Endometrial microvascular endothelial cells (primary cell): Measurements from ENCODE around the gene TAF5L. TPM values are rescaled to one million over a fixed set of nuclear protein-coding genes. Genes with fewer than 3 reads are reported as not detected.

Experiments
- in situ Hi-C: cut with HindIII; loops from 2 replicates; pipeline ENCODE4 v1.10.0; 2017; ENCODE audit warnings: low sequenced_read_pairs, low pct_unique_long_range_greater_than_20kb; ENCODE audit errors: inconsistent ontology term
- total RNA-seq: library from RNA; depleted of rRNA; stranded (reverse); fragments of >200 nt; gene quantifications from one replicate; pipeline ENCODE4 v1.2.3, GENCODE V29; 2015; ENCODE audit errors: inconsistent ontology term

Gene TAF5L
- total RNA-seq: 23.2 TPM

- in situ Hi-C loops: loop anchor here (25.0 kb wide), 1 partner anchor 686 kb away; no protein-coding TSS in a partner anchor
Measured at GRCh38 chr1:229625915-229626831, at the start of gene TAF5L, which contains the start of gene URB2. Gene TAF5L, minus strand, starts transcription at chr1:229626122. Its CDS starts 11,640 bp downstream, at chr1:229614482. Gene URB2, plus strand, starts transcription at chr1:229626247. Its CDS starts 1,387 bp downstream, at chr1:229627634.

- in situ Hi-C loops: no loop called here
Measured at GRCh38 chr1:229675396-229675795, 49.5 kb upstream of the TAF5L start.

GRCh38 chr1:229674042-229674441, 48.1 kb upstream of the TAF5L start:
- in situ Hi-C loops: no loop called here

- in situ Hi-C loops: no loop called here
Measured at GRCh38 chr1:229672246-229672645, 46.3 kb upstream of the TAF5L start.

- in situ Hi-C loops: no loop called here
Measured at GRCh38 chr1:229671310-229671709, 45.4 kb upstream of the TAF5L start.

GRCh38 chr1:229669333-229669732, 43.4 kb upstream of the TAF5L start:
- in situ Hi-C loops: no loop called here

- in situ Hi-C loops: no loop called here
Measured at GRCh38 chr1:229666585-229666984, 40.7 kb upstream of the TAF5L start.

GRCh38 chr1:229665912-229666558, 40.1 kb upstream of the TAF5L start:
- in situ Hi-C loops: no loop called here

- in situ Hi-C loops: no loop called here
Measured at GRCh38 chr1:229664133-229664689, 38.3 kb upstream of the TAF5L start.

- in situ Hi-C loops: no loop called here
Measured at GRCh38 chr1:229661897-229662296, 36.0 kb upstream of the TAF5L start.

- in situ Hi-C loops: no loop called here
Measured at GRCh38 chr1:229661022-229661877, 35.3 kb upstream of the TAF5L start.

- in situ Hi-C loops: no loop called here
Measured at GRCh38 chr1:229657993-229658755, 32.3 kb upstream of the TAF5L start.

- in situ Hi-C loops: no loop called here
Measured at GRCh38 chr1:229655781-229656180, 29.9 kb upstream of the TAF5L start.

GRCh38 chr1:229653420-229653819, 27.5 kb upstream of the TAF5L start:
- in situ Hi-C loops: no loop called here

GRCh38 chr1:229651546-229651945, 25.6 kb upstream of the TAF5L start:
- in situ Hi-C loops: no loop called here

- in situ Hi-C loops: no loop called here
Measured at GRCh38 chr1:229650045-229650444, 24.1 kb upstream of the TAF5L start.

GRCh38 chr1:229648406-229648805, 22.5 kb upstream of the TAF5L start:
- in situ Hi-C loops: loop anchor here (25.0 kb wide), 1 partner anchor 664 kb away; no protein-coding TSS in a partner anchor
